Muscle of leg (tissue), 11 donors: ENCODE data around the gene ADIG. TPM values are rescaled to one million over a fixed set of nuclear protein-coding genes. Genes with fewer than 3 reads are reported as not detected.
"Not testable (repeated sequence)": the region's sequence is repeated elsewhere in the genome, so short reads cannot be mapped to it uniquely, and the experiment has no call there.

Experiments used
- DNase-seq: peaks from one replicate; pipeline ENCODE4 v3.0.0; 2013
- H3K27ac ChIP-seq: one replicate; pipeline ENCODE4 v1.5.1; 2013; ENCODE audit warnings: mild to moderate bottlenecking, low read length, control low read depth
- H3K27me3 ChIP-seq: one replicate; pipeline ENCODE4 v1.6.1; 2013; ENCODE audit warnings: low read length; ENCODE audit not compliant: control insufficient read depth, insufficient read depth
- H3K36me3 ChIP-seq: one replicate; pipeline ENCODE4 v1.6.1; 2013; ENCODE audit warnings: low read length; ENCODE audit not compliant: control insufficient read depth, insufficient read depth
- H3K4me1 ChIP-seq: one replicate; pipeline ENCODE4 v1.6.1; 2013; ENCODE audit warnings: low read length; ENCODE audit not compliant: control insufficient read depth, insufficient read depth
- H3K4me3 ChIP-seq: one replicate; pipeline ENCODE4 v1.5.1; 2013; ENCODE audit warnings: low read length, control low read depth
- H3K9me3 ChIP-seq: replicated peaks from 2 replicates; pipeline ENCODE4 v1.6.1; 2013; ENCODE audit warnings: low read depth, low read length; ENCODE audit not compliant: control insufficient read depth
- WGBS: methylation state at CpG from one replicate; pipeline ENCODE4 v1.1.5; 2013; ENCODE audit warnings: missing lambda C conversion rate; ENCODE audit not compliant: insufficient coverage; 5-methylcytosine and 5-hydroxymethylcytosine counted together
- polyA plus RNA-seq, 8 donors: library from polyadenylated mRNA; unstranded; fragments of 120-200 nt; gene quantifications; one replicate each; pipeline versions ENCODE4 v1.2.1 to v1.2.3, GENCODE V29; 2013; ENCODE audit warnings: inconsistent platforms in 1 of 8, low replicate concordance in 1 of 8; ENCODE audit not compliant: insufficient read length in 8 of 8, insufficient read depth in 1 of 8
- total RNA-seq: library from RNA; stranded (reverse); fragments of 120-200 nt; gene quantifications from one replicate; pipeline ENCODE4 v1.2.4, GENCODE V29; 2013

Gene ADIG
- total and polyA plus RNA-seq, 9 donors: not detected

DNA sequence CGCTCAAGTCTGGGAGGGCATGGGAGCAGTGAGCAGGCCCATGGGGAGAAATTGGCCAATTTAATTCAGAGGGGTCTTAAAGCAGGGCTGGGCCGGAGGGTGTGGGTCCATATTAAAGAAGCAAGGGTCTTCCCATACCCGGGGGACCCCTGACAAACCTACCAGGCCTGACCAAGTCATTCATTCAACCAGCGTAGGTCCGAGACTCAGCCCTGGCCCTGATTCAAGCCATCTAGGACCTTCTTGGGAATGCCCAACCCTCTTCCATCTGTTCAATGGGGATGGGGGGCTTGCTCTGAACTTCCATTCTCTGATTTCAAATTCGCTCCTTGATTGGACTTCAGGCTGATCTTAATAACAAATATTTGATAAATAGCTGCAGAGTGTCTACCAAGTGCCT, 7.3 kb downstream of the ADIG start:
- no peak for DNase-seq
- Histone ChIP-seq H3K4me3 (no peak overlapping the region), H3K4me1 (no peaks in the 10 kb centered on the region), H3K9me3 (no peaks in the 10 kb centered on the region), H3K27ac (no peak overlapping the region), H3K27me3 (peaks cover 2% of the 10 kb centered on the region), H3K36me3 (no peaks in the 10 kb centered on the region)
- WGBS: 93% methylated on average over 3 of the region's 6 CpGs

DNA sequence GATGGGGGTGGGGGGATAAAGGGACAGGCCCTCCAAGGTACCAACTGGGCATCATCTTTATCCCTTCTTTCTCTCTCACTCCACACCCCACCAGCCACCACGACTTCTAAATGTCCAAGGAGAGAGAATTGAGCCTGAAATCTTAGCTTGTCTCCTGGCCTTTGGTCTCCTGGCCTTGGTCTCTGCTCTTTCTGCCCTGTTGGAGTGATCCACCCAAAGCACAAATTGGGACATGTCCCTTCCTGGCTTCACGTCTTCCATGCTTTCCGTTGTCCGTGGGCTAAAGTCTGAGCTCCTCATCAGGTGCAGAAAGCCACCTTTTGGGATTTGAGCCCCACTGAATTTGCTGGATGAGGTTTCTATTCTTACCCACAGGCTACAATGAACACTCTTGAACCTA, 8.4 kb downstream of the ADIG start:
- Histone ChIP-seq H3K27ac (no peak overlapping the region), H3K36me3 (no peaks in the 10 kb centered on the region), H3K4me3 (no peak overlapping the region), H3K4me1 (no peaks in the 10 kb centered on the region), H3K9me3 (no peaks in the 10 kb centered on the region), H3K27me3 (peaks cover 2% of the 10 kb centered on the region)
- 76% methylated on average over 2 of the region's 4 CpGs for WGBS
- no peak for DNase-seq

DNA sequence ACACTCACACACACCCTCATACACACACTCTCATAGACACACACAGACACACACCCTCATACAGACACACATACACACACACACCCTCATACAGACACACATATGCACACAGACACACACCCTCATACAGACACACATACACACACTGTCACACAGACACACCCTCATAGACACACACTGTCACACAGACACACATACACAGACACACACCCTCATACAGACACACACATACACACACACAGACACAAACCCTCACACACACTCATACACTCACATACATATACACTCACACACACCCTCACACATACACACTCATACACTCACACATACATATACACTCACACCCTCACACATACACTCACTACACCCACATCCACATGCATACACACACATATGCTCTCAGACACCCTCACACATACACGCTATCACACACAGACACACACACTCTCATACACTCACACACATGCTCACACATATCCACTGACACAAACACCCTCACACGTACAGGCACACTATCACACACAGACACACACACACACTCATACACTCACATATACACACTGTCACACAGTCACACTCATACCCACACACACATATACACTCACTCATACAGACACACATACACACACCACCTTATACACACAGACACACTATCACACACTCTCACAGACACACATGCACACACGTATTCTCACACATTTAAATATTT, 9.1 kb downstream of the ADIG start:
- Histone ChIP-seq H3K9me3 (no peaks in the 10 kb centered on the region), H3K4me1 (no peaks in the 10 kb centered on the region), H3K36me3 (no peaks in the 10 kb centered on the region), H3K27me3 (peaks cover 2% of the 10 kb centered on the region), H3K4me3 (no peak overlapping the region), H3K27ac (no peak overlapping the region)
- WGBS: 88% methylated on average over 2 of the region's 3 CpGs
- no peak for DNase-seq

DNA sequence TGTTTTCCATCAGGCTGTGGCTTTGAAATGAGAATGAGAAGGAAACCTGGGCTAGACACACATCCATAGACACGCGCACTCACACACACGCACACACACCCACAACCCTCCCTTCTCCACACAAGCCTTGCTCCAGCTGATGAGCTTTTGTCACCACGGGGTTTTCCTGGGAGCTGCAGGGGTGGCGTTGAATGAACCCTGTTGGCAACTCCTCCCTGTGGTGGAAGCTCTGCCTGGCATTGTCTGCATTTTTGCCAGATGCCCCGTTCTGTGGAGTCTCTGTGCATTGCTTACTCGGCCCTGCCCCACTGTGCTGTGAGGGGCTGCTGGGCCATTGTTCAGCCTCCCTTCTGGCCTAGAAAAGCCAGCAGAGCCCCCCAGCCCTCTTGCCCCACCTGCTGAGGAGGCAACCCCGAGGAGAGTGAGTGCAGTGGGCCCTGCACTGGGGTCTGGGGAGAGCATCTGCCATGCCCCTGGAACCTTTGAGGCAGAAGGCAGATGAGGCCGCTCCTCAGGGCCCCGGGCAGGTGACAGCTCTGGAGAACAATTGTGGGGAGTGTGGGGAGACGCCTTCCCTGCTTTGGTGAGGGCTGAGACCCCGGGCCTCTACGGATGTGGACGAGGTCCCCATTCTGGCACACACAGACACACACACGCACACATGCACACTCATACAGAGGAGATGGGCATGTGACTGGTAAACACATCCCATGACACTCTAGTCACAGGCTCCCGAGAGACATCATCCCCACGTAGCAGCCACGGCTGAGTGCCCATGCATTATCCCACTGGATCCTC, 9.9 kb downstream of the ADIG start:
- no peak overlapping the region for H3K4me3 ChIP-seq
- no peaks in the 10 kb centered on the region for H3K36me3 ChIP-seq
- H3K27ac ChIP-seq: no peak overlapping the region
- no peaks in the 10 kb centered on the region for H3K9me3 ChIP-seq
- 73% methylated on average over 13 of the region's 18 CpGs for WGBS
- DNase-seq: no peak
- H3K27me3 ChIP-seq: peaks cover 1% of the 10 kb centered on the region
- H3K4me1 ChIP-seq: no peaks in the 10 kb centered on the region

DNA sequence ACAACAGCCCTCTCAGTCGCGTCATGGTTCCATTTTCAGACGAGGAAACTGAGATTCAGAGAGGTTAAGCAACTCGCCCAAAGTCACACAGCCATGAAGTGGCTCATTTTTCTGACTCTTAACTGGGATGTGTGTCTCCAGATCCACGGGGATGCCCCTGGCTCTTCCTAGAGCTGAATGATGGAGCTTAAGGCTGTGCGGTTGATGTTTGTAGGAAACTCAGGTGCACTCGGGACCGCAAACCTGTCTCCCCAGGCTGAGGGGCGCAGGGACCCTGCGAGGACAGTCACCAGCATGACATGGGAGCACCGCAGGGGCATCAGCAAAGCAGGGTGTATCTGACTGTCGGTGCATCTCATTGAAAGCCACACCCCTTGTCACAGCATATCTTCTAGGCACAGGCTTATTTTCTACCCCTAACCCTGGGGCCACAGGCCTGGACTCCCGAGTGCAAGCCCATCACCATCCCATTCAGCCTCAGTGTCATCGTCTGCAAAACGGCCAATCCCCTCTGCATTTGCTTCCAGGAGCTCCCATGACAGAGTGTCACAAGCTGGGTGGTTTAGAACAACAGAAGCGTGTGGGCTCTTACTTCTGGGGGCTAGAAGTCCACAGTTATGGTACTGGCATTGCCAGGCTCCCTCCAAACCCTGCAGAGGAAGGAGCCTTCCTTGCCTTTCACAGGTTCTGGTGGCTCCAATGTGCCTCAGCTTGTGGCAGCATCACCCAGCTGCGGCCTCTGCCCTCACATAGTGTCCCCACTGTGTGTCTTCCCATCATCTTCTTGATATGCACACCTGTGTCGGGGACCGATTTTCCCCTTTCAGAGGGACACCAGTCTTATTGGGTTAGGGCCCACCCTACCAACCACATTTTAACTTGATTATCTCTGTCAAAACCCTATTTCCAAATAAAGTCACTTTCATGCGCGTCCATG, 10.7 kb downstream of the ADIG start:
- no peaks in the 10 kb centered on the region for H3K9me3 ChIP-seq
- H3K27ac ChIP-seq: no peak overlapping the region
- no peaks in the 10 kb centered on the region for H3K4me1 ChIP-seq
- H3K4me3 ChIP-seq: no peak overlapping the region
- DNase-seq: no peak
- WGBS: 79% methylated on average over 18 of the region's 21 CpGs
- no peaks in the 10 kb centered on the region for H3K27me3 ChIP-seq
- H3K36me3 ChIP-seq: no peaks in the 10 kb centered on the region

DNA sequence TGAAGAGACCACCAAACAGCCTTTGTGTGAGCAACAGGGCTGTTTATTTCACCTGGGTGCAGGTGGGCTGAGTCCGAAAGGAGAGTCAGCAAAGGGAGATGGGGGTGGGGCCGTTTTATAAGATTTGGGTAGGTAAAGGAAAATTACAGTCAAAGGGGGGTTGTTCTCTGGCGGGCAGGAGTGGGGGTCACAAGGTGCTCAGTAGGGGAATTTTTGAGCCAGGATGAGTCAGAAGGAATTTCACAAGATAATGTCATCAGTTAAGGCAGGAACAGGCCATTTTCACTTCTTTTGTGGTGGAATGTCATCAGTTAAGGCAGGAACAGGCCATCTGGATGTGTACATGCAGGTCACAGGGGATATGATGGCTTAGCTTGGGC, 11.4 kb downstream of the ADIG start:
- not testable (repeated sequence) for DNase-seq, H3K36me3 ChIP-seq, H3K4me1 ChIP-seq, H3K27ac ChIP-seq, H3K9me3 ChIP-seq, H3K4me3 ChIP-seq, H3K27me3 ChIP-seq
- 51% methylated on average over 3 of the region's 3 CpGs for WGBS

DNA sequence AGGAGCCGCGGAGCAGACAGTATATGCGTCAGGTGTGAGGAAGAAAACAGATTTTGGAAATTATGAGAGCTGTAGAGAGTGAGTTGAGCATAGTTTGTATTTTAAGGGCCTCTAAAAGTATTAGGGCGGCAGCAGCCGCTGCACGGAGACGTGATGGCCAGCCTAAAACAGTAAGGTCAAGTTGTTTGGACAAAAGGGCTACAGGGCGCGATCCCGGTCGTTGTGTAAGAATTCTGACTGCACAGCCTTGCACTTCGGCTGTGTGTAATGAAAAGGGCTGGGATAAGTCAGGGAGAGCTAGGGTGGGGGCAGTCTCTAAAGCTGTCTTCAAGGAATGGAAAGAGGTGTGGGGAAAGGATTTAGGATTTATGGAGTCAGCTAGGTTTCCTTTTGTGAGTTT, 13.3 kb downstream of the ADIG start:
- H3K9me3 ChIP-seq, DNase-seq, H3K27me3 ChIP-seq, H3K4me3 ChIP-seq, H3K4me1 ChIP-seq, H3K36me3 ChIP-seq, H3K27ac ChIP-seq: not testable (repeated sequence)
- 76% methylated on average over 11 of the region's 12 CpGs for WGBS

DNA sequence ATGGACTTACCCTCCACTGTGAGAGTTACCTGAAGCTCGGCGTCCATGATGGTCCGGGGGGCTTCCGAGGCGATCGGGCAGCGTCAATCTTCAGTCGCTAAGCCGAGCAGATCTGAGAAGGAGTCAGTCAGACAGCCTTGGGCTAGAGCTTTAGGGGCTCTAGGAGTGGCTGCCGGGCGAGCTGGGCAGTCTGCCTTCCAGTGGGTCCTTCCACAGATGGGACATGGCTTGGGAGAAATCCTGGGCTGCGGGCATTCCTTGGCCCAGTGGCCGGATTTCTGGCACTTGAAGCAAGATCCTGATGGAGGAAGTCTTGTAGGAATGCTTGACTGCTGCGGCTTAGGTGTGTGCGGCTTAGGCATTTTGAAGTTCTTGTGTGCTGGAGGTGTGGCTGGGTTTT, 14.9 kb downstream of the ADIG start:
- H3K9me3 ChIP-seq, DNase-seq, H3K27ac ChIP-seq, H3K36me3 ChIP-seq, H3K4me3 ChIP-seq, H3K4me1 ChIP-seq: not testable (repeated sequence)
- WGBS: 86% methylated on average over 9 of the region's 15 CpGs
- H3K27me3 ChIP-seq: peaks cover 13% of the 10 kb centered on the region

DNA sequence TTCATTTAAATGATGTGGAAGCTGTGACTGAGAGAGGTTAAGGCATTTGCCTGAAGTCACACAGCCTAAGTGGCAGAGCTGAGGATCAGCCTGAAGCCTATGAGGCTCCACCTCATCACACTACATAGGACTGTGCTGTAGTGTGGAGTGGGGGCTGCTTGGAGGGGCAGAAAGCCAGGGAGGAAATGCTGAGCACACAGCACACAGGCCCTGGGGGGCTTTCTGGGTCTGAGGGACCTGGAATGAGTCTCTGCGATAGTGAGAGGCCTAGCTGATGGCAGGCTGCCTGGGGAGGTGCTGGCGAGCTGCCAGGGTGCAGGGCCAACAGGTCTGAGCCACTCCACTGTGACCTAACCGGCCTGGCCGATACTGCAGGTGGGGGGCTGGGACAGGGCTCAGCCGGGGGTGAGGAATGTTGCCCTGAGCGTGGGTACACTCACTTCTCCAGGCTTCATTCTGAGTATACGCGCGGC, 18.4 kb downstream of the ADIG start:
- DNase-seq: no peak
- WGBS: 6% methylated on average over 4 of the region's 9 CpGs
- H3K27me3 ChIP-seq: peaks cover 34% of the 10 kb centered on the region
- no peaks in the 10 kb centered on the region for H3K36me3 ChIP-seq
- no peaks in the 10 kb centered on the region for H3K9me3 ChIP-seq
- H3K4me1 ChIP-seq: peaks cover 11% of the 10 kb centered on the region
- no peak overlapping the region for H3K4me3 ChIP-seq
- no peak overlapping the region for H3K27ac ChIP-seq

DNA sequence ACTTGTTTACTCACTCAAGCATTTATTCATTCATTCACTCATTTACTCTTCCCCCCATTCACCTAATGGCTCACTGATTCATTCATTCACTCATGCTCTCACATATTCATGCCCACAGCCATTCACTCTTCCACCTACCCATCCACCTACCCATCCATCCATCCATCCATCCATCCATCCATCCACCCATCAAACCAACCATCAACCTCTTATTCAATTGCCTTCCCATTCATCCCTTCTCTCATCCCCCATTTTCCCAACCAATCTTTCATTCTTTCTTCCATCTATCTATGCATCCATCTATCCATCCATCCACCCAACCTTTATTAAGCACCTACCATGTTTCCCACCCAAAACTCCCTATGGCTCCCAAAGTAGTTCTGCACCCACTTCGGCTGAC, 19.1 kb downstream of the ADIG start:
- no peak for DNase-seq
- Histone ChIP-seq H3K4me3 (no peak overlapping the region), H3K27ac (no peak overlapping the region), H3K27me3 (peaks cover 36% of the 10 kb centered on the region), H3K9me3 (no peaks in the 10 kb centered on the region), H3K4me1 (peaks cover 11% of the 10 kb centered on the region), H3K36me3 (no peaks in the 10 kb centered on the region)
- 100% methylated on average over 1 of the region's 1 CpG for WGBS
